Activated naive CD4-positive, alpha-beta T cell treated with anti-CD3 and anti-CD28 coated beads, Interleukin-2, amount 50 U/mL, for 16 hours (primary cell): ENCODE measurements around the gene PHKG2.

Experiments used
- DNase-seq: peaks from one replicate; pipeline ENCODE4 v3.0.0-alpha.2; 2020

The PHKG2 gene

DNA sequence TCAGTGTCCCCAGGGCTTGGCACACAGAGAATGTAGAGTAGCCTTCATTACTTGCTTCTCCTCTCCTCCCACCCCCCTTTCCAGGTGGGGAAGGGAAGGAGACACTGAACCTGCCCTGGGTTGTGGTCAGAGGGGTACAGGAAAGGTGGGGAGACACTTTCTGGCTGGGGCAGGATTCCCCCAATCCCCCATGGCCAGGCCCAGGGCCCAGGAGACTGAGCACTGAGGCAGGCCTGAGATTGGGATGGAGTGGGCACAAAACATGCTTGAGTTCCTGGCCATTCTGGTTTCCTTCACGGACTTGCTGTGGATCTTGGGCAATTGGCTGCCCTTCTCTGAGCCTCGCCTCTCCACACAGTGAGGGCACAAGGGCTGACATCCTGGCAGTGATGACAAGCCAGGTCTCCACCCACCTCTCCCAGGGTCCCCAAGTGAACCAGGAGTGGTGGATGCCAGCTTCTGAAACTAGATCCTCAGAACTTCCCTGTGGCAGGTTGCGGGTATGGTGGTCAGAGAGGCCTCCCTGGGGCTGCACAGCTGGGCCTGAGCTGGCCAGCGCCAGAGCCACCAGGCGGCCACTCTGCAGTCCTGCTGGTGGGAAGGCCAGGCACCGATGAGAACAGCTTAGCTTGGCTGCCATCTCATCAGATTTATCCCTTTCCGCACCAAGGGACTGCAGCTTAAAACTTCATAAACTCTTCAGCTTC is 29.5 kb downstream of the PHKG2 start:
- DNase-seq = no peak

GRCh38 chr16:30778549-30779244 is 30.5 kb downstream of the PHKG2 start:
- no peak for DNase-seq

DNA sequence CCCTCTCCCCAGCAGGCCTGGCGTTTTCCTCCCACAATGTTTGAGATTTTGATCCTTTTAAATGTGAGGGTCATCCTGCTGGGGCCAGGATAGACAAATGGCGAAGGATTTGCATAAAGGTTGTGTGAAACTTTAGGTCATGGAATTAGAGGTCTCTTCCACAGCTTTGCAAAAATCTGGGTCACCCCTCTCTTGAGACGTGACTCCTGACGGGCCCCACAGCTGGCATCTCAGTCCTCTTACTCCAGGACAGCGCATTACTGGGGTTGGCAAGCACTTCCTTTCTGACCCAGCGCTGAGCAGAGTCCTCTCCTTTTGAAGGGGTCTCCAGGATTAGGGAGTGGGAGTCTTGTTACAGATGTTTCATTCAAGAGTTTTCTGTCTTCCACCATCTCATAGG is 31.4 kb downstream of the PHKG2 start:
- DNase-seq = no peak

DNA sequence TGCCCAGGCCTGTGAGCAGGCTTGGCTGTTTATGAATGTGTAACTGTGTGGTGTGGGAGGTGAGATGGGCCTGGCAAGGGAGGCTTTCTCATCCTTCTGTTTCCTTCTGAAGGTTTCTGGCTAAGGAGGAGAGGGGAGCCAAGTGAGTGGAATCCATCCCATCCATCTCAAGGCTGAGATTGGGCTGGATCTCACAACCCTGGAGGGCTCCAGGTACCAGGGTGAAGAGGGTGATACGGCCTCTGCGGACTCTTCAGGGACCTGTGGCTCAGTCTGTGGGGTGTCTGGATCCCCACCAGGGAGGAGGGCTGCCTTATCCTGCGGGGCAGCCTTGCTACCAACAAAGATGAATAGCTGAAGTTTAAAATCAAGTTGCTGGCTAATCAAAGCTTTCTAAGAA is 31.8 kb downstream of the PHKG2 start:
- DNase-seq = no peak

GRCh38 chr16:30780549-30780948 is 32.3 kb downstream of the PHKG2 start:
- no peak for DNase-seq

GRCh38 chr16:30782486-30783279 is 34.5 kb downstream of the PHKG2 start:
- DNase-seq = no peak

DNA sequence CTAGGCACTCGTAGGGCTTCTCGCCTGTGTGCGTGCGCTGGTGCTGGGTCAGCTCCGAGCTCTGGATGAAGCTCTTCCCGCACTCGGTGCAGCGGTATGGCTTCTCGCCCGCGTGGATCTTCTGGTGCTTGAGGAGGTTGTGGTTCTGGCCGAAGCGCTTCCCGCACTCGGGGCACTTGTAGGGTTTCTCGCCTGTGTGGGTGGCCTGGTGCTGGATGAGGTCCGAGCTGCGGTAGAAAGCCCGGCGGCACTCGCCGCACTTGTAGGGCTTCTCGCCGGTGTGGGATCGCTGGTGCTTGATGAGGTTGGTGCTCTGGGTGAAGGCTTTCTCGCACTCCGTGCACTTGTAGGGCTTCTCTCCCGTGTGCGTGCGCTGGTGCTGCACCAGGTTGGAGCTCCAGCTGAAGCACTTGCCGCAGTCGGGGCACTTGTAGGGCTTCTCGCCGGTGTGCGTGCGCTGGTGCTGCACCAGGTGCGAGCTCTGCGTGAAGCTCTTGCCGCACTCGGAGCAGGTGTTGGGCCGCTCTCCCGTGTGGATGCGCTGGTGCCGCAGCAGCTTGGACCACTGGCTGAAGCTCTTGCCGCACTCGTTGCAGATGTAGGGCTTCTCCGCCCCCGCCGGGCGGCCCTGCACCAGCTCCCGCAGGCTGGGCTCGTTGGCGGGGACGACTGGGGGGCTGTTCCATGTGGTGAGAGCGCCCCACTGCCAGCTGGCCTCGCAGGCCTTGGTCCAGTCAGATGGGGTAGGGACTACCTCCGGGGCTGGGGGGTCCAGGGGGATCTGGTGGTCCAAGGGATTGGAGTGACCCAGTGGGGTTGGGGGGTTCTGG is 35.3 kb downstream of the PHKG2 start:
- no peak for DNase-seq

DNA sequence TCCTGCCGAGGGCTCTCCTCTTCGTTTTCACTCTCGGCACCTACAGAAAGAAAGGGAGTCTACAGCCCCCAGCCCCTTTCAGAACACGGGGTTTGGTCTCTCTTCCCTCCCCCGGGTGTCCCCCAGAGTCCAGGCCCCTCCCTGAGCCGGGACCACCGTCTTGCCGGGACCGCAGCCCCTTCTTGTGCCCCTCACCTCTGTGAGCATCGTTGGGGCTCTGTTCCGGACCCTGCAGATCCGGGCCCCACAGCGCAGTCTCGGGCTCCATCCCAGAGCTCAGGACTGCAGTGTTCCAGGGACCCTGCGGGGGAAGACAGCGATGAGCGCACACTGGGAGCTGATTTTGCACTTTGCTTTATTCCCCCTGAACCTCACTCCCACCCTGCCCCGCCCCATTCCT is 36.0 kb downstream of the PHKG2 start:
- DNase-seq = no peak

- DNase-seq = no peak
These were observed 37.2 kb downstream of the PHKG2 start for GRCh38 chr16:30785126-30786106.

- DNase-seq = no peak
These were observed 38.1 kb downstream of the PHKG2 start for GRCh38 chr16:30786115-30786935.

GRCh38 chr16:30786936-30787612 is 38.8 kb downstream of the PHKG2 start, which contains the start of gene ZNF629:
ZNF629 (minus strand) TSS chr16:30787205; CDS start chr16:30784482, 2,723 bp downstream.
- peak; percentile 45 for DNase-seq

GRCh38 chr16:30787613-30788378 is 39.6 kb downstream of the PHKG2 start:
- no peak for DNase-seq

DNA sequence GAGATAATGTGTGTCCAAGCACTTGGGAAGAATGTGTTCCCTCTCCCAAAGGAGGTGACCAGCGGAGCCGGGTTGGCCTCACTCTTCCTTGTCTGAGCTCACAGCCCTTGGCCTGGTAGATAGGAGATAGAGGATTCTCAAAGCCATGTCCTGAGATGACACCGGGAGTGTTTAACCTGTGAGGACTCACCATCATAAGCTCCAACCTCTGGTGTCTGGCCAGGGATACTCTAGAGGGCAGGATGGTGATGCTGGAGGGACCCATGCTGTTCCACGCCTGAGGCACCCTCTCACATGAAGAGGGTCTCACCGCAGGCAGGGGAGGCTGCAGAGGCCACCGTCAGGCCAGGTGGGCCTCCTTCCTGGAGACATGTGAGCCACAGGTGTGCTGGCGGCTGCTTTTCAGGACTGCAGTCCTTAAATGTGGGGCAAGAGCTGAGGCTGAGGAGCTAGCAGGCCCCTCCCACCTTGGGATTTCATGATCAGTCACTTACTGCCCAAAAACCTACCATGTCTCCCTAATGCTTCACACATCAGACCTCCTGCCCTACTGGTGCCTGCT is 45.4 kb downstream of the PHKG2 start:
- DNase-seq = no peak

DNA sequence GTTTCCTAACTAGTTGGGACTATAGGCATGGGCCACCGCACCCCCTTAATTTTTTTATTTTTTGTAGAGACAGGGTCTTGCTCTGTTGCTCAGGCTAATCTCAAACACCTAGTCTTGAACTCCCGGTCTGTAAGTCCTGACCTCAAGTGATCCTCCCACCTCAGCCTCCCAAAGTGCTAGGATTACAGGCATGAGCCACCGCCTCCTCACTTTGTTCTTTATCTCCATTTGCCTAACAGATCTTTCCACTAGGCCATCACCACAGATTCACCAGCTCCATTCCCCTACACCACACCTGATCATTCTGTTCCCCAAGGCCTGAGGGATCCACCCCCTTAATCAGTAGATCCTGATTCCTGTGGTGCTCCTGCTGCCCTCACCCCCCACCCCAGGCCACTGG is 46.4 kb downstream of the PHKG2 start:
- no peak for DNase-seq

DNA sequence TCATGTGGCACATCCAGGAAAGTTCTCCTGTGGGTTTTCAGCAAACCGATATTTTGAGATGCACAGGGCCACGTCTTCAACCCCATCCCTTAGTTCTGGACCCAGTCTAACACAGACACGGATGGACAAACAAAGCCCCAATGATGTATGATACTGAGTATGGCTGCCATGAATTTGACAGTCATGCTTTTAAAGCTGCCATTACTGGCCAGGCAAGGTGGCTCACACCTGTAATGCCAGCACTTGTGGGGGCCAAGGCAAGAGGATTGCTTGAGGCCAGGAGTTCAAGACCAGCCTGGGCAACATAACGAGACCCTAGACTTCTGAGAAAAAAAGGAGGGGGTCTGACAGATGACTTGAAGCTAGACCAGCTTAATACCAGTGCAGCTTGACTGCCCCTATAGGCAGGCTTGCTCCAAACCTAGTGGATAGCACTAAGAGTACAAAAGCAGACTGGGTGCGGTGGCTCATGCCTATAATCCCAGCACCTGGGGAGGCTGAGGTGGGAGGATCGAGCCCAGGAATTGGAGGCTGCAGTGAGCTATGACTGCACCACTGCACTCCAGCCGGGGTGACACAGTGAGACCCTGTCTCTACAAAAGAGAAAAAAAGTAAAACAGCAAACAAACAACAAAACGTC is 49.6 kb downstream of the PHKG2 start:
- DNase-seq = no peak
